Stimulated activated CD8-positive, alpha-beta memory T cell treated with anti-CD3 and anti-CD28 coated beads, Interleukin-7, amount 100 ng/mL, for 1 hour (primary cell): ENCODE results near the gene ELOB.

Experiments
- DNase-seq, 2 donors: peaks; one replicate each; pipeline ENCODE4 v3.0.0-alpha.2; 2020; ENCODE audit warnings: low read depth in 2 of 2

The ELOB gene

GRCh38 chr16:2768403-2769089, 8.5 kb downstream of the ELOB start:
- no peak for DNase-seq

DNA sequence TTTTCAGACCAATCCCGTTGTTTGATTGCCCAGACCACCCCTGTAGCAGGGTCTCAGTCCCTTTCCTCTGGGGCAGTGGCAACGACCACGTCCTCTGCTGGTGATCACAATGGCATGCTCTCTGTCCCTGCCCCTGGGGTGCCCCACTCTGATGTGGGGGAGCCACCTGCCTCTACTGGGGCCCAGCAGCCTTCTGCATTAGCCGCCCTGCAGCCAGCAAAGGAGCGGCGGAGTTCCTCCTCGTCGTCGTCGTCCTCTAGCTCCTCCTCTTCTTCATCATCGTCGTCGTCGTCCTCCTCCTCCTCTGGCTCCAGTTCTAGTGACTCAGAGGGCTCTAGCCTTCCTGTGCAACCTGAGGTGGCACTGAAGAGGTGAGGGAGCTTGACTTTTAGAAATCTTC, 9.2 kb downstream of the ELOB start:
- DNase-seq, result no peak

GRCh38 chr16:2767140-2767731, 9.8 kb downstream of the ELOB start:
- DNase-seq, result no peak

GRCh38 chr16:2766430-2767139, 10.5 kb downstream of the ELOB start:
- DNase-seq, result no peak

- DNase-seq, result no peak
Measured at GRCh38 chr16:2765462-2766404, 11.3 kb downstream of the ELOB start.

DNA sequence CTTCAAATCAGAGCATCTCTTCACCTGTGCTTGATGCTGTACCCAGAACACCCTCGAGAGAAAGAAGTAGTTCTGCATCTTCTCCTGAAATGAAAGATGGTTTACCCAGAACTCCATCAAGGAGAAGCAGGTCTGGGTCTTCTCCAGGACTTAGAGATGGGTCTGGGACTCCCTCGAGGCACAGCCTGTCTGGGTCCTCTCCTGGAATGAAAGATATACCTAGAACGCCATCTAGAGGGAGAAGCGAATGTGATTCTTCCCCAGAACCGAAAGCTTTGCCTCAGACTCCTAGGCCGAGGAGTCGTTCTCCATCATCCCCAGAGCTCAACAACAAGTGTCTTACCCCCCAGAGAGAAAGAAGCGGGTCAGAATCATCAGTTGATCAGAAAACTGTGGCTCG, 12.4 kb downstream of the ELOB start:
- no peak for DNase-seq

DNA sequence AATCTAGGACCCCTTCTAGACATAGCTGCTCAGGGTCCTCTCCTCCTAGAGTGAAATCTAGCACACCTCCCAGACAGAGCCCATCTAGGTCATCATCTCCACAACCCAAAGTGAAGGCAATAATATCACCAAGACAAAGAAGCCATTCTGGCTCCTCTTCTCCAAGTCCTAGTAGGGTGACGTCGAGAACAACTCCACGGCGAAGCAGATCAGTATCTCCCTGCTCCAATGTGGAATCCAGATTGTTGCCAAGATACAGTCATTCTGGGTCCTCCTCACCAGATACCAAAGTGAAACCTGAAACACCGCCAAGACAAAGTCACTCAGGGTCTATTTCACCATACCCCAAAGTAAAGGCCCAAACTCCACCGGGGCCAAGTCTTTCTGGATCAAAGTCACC, 13.9 kb downstream of the ELOB start:
- DNase-seq, result no peak

- no peak for DNase-seq
Measured at GRCh38 chr16:2762711-2763110, 14.4 kb downstream of the ELOB start.

- no peak for DNase-seq
Measured at GRCh38 chr16:2761886-2762583, 15.0 kb downstream of the ELOB start.

DNA sequence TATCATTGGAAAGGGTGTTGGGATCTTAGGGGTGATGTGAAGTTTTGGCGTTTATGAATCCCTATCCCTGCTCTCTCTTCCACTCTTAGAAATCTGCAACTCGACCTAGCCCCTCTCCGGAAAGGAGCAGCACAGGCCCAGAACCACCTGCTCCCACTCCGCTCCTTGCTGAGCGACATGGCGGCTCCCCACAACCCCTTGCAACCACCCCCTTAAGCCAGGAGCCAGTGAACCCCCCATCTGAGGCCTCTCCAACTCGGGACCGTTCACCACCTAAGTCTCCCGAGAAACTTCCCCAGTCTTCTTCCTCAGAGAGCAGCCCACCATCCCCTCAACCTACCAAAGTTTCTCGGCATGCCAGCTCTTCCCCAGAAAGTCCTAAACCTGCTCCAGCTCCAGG, 15.6 kb downstream of the ELOB start:
- no peak for DNase-seq

GRCh38 chr16:2757344-2757743, 19.7 kb downstream of the ELOB start:
- no peak for DNase-seq

GRCh38 chr16:2756288-2757015, 20.6 kb downstream of the ELOB start:
- DNase-seq, result no peak

- DNase-seq, result no peak
Measured at GRCh38 chr16:2755158-2755557, 21.9 kb downstream of the ELOB start.

- DNase-seq, result no peak
Measured at GRCh38 chr16:2753733-2754020, 23.4 kb downstream of the ELOB start.

DNA sequence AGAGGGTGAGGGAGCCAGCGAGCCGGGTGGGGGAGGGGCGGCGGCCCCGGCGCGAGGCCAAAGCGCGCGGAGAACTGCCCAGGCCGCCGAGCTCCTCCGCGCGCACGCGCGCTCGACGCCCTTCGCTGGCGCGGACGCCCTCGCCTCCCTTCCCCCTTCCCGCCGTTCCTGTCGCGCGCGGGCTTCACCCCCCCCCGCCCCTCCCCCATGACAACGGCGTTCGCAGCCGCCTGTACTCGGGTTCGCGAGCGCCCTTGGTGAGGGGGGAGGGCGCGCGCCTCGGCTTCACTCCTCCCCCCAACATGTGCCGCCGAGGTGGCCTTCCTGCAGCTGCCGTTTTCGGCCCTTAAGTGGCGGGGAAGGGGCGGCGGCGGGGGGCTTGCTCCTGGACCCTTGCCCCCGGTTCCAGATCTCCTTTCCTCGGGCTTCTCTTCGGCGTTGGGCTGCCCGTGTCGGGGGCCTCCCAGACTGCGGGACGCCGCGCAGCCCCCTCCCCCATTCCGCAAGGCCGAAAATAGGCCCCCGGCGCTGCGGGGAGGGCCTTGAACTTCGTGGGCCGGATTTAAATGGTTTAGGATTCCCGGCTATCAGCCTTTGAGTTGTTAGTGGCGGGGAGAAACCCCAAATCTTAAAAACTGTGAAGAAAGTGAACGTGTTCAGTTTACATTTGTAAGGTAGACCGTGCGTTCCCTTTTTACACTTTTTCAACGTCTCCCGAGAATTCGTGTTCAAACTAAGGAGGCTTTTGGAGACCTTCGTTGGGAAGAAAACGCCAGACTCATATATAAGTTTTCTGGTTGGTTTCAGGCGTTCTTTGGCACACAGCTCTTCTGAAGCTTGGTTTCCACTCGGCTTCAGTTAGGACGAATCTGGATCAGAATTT, 24.0 kb downstream of the ELOB start:
- DNase-seq, result peak in 1 of 2 donors; percentile 16

GRCh38 chr16:2752035-2752849, 24.8 kb downstream of the ELOB start, which contains the start of gene SRRM2:
TSS of gene SRRM2 (plus strand) at chr16:2752638. CDS start at chr16:2756365, 3,727 bp downstream.
- peak; percentile 88 for DNase-seq

GRCh38 chr16:2751577-2752034, 25.5 kb downstream of the ELOB start:
- DNase-seq, result peak in 1 of 2 donors; percentile 19

DNA sequence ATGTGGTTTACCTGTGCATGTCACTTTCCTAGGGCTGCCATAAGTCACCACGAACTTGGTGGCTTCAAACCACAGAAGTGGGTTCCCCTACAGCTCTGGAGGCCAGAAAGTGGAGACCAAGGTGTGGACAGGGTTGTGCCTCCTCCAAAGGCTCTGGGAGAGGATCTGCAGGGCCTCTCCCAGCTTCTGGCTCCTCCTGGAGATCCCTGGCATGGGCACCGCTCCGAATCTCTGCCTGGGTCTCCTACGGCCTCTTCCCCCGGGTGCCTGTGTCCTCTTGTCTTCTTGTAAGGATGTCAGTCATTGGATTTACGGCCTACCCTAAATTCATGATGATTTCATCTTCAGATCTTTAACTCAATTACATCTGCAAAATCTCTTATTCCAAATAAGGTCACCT, 27.1 kb downstream of the ELOB start:
- DNase-seq, result no peak

GRCh38 chr16:2749476-2749875, 27.6 kb downstream of the ELOB start:
- DNase-seq, result no peak
